Measurements from ENCODE around the gene SELENOH. TPM values are rescaled to one million over a fixed set of nuclear protein-coding genes. Genes with fewer than 3 reads are reported as not detected.

The SELENOH gene
- total and polyA plus RNA-seq, 2 of the 8 experiments (the other 6 are each of a cell fraction or from before 2014, with no cell fraction given) = 243 to 264 TPM

- Histone ChIP-seq H2BK12ac (ENCODE audit: low read depth, low read length) (no peak overlapping the region), H2BK5ac (ENCODE audit: low read depth, low read length) (no peak overlapping the region), H3K27ac (ENCODE audit: low read depth, low read length) (no peak overlapping the region), H3K4me3 (ENCODE audit: extremely low read depth in 1 of 4, insufficient read depth in 2 of 4, low read depth in 3 of 4, low read length in 4 of 4) (no peak overlapping the region), H3K14ac (ENCODE audit: insufficient read length) (no peak overlapping the region), H3K9ac (replicated peaks in 1 of 4; ENCODE audit: extremely low read depth in 1 of 4, low read depth in 3 of 4, low read length in 3 of 4) (no peak overlapping the region), H2BK20ac (ENCODE audit: low read length) (no peak overlapping the region), H3K23ac (ENCODE audit: insufficient read length) (no peak overlapping the region), H3K9me3 (ENCODE audit: insufficient read depth in 2 of 2, low read depth in 1 of 2, low read length in 1 of 2) (no peaks in the 10 kb centered on the region), H3K18ac (ENCODE audit: extremely low read depth, low read length) (no peak overlapping the region), H3K4me1 (replicated peaks in 1 of 4; ENCODE audit: control insufficient read depth in 3 of 4, insufficient read depth in 4 of 4, low read length in 3 of 4) (peaks cover 0 to 10% (median 3%) of the 10 kb centered on the region in 4 experiments; a peak in 4 of 7 replicates), H3K4ac (replicated peaks; ENCODE audit: insufficient read length, low read depth, low read length) (no peak overlapping the region), H3K36me3 (ENCODE audit: control insufficient read depth in 2 of 4, insufficient read depth in 4 of 4, low read length in 3 of 4) (peaks cover 0 to 7% (median 4%) of the 10 kb centered on the region in 4 experiments; a peak in 3 of 8 replicates), H3K79me2 (ENCODE audit: control insufficient read depth in 1 of 2, insufficient read depth in 2 of 2, low read length in 2 of 2) (peaks cover 0 to 47% of the 10 kb centered on the region in 2 experiments; a peak in 2 of 4 replicates), H4K91ac (replicated peaks; ENCODE audit: insufficient read length, low read length) (no peak overlapping the region), H3K56ac (replicated peaks; ENCODE audit: insufficient read length, low read depth, low read length) (no peak overlapping the region), H3K27me3 (replicated peaks in 1 of 4; ENCODE audit: control insufficient read depth in 3 of 4, extremely low read depth in 1 of 4, insufficient read depth in 3 of 4, low read length in 3 of 4) (no peaks in the 10 kb centered on the region), H4K20me1 (replicated peaks in 1 of 2; ENCODE audit: control insufficient read depth in 1 of 2, insufficient read depth in 2 of 2, low read length in 2 of 2) (peaks cover 0 to 8% of the 10 kb centered on the region in 2 experiments), H3K4me2 (ENCODE audit: insufficient read depth in 1 of 2, low read depth in 2 of 2, low read length in 2 of 2) (no peak overlapping the region), H3K79me1 (ENCODE audit: low read depth, low read length) (peaks cover 4% of the 10 kb centered on the region), H2AK5ac (ENCODE audit: low read depth, low read length) (no peak overlapping the region), H4K8ac (ENCODE audit: extremely low read depth, insufficient read depth, low read length) (no peak overlapping the region; the same call in 1 of the 2 replicates), H2AFZ (ENCODE audit: low read length) (no peak overlapping the region), H3K23me2 (ENCODE audit: low read depth, low read length) (no peaks in the 10 kb centered on the region), H4K5ac (ENCODE audit: insufficient read length, low read depth, low read length) (no peak overlapping the region), H2BK120ac (replicated peaks; ENCODE audit: low read depth, low read length) (no peak overlapping the region), H2BK15ac (ENCODE audit: low read length) (no peak overlapping the region)
- ChIA-PET CTCF (ENCODE audit: partially characterized antibody) (interaction anchor here (0.9 to 1.5 kb wide), 2 partner anchors 32 to 68 kb away, joined by 4 to 6 read pairs; no protein-coding TSS in a partner anchor), POLR2A (ENCODE audit: partially characterized antibody) (interaction anchor here (1.3 to 3.2 kb wide), 3 partner anchors 9 to 64 kb away, joined by 3 to 15 read pairs (median 4); partner anchors contain the start of gene SELENOH)
- FAIRE-seq (no peak), DNase-seq (ENCODE audit: low read depth in 1 of 2, low spot score in 2 of 2) (no peak)
- 94% methylated on average over 1 of the region's 1 CpG; no CpG with 5 or more reads in 1 of the 2 experiments for WGBS, 2 experiments (ENCODE audit: extremely low coverage in 1 of 2, insufficient coverage in 1 of 2, insufficient read length in 1 of 2, insufficient replicate concordance in 2 of 2, low coverage in 1 of 2, low lambda C conversion rate in 2 of 2, missing lambda C conversion rate in 1 of 2)
- TF ChIP-seq ATF2 (IDR thresholded peaks at IDR 0.05; ENCODE audit: low read length) (no peak), KDM4A (IDR thresholded peaks at IDR 0.05; ENCODE audit: low read depth, low read length, severe bottlenecking) (no peak), SIRT6 (IDR thresholded peaks at IDR 0.05; ENCODE audit: low read length) (no peak), E2F6 (IDR thresholded peaks at IDR 0.05) (no peak), JUN (IDR thresholded peaks at IDR 0.05; ENCODE audit: low read depth, low read length) (no peak), POLR2AphosphoS5 (IDR thresholded peaks at IDR 0.05; ENCODE audit: low read depth, low read length) (no peak), SP1 (IDR thresholded peaks at IDR 0.05; ENCODE audit: low read depth, low read length) (no peak), SIX5 (IDR thresholded peaks at IDR 0.05; ENCODE audit: low read depth, low read length) (no peak), SRF (IDR thresholded peaks at IDR 0.05; ENCODE audit: low read depth, low read length) (no peak), TEAD4 (IDR thresholded peaks at IDR 0.05; ENCODE audit: low read depth, low read length) (no peak), POLR2A (IDR thresholded peaks at IDR 0.05; ENCODE audit: control extremely low read depth in 1 of 2, low read depth in 2 of 2, low read length in 2 of 2) (no peak), RAD21 (IDR thresholded peaks at IDR 0.05 in 1 of 2, conservative IDR thresholded peaks at IDR 0.05 in 1 of 2; ENCODE audit: low read depth in 2 of 2, low read length in 2 of 2) (no peak)
These were observed 8.6 kb upstream of the SELENOH start for GRCh38 chr11:57732661-57733060.
